Measurements from ENCODE around the gene HDDC3. TPM values are rescaled to one million over a fixed set of nuclear protein-coding genes. Genes with fewer than 3 reads are reported as not detected.

HDDC3 gene
- total RNA-seq (10 to 100 TPM; 27.4 to 28.3 TPM), polyA plus RNA-seq (10 to 100 TPM; 34.6 to 38.7 TPM)

GRCh38 chr15:90931828-90932659, at the start of gene HDDC3:
HDDC3 (minus strand) TSS chr15:90932549; CDS start chr15:90932540, 9 bp downstream.
- H3K36me3 ChIP-seq (ENCODE audit: insufficient read depth, low read length) = no peaks in the 10 kb centered on the region
- H3K9me3 ChIP-seq (ENCODE audit: control insufficient read depth in 1 of 2, low read length in 2 of 2) = no peaks in the 10 kb centered on the region
- peaks cover 35 to 77% (median 55%) of the 10 kb centered on the region in 4 donors for H3K4me1 Mint-ChIP-seq
- no peaks in the 10 kb centered on the region for H3K27me3 Mint-ChIP-seq
- H3K27ac ChIP-seq (ENCODE audit: low read depth, low read length) = peak within 1 kb of the TSS; percentile 82
- peaks cover 0 to 6% (median 0%) of the 10 kb centered on the region in 8 donors for H3K9me3 Mint-ChIP-seq
- peak within 1 kb of the TSS; percentile 87 to 99 (median 99) for H3K27ac Mint-ChIP-seq
- H3K4me1 ChIP-seq (ENCODE audit: insufficient read depth, low read length) = peaks cover 58% of the 10 kb centered on the region
- H3K4me3 Mint-ChIP-seq = peak within 1 kb of the TSS; percentile 94 to 99 (median 98)
- H3K36me3 Mint-ChIP-seq = peaks cover 0 to 21% of the 10 kb centered on the region in 2 donors
- ChIA-PET CTCF (ENCODE audit: partially characterized antibody) (interaction anchor here (0.8 to 10.3 kb wide), 28 partner anchors 10 to 698 kb away, joined by 3 to 344 read pairs (median 6); partner anchors contain the start of genes BLM, CIB1, GDPGP1 and MAN2A2), POLR2A (ENCODE audit: partially characterized antibody) (interaction anchor here (0.5 to 10.0 kb wide), 28 partner anchors 9 to 833 kb away, joined by 3 to 315 read pairs (median 5); partner anchors contain the start of genes BLM, CIB1, GDPGP1 and IQGAP1)
- peak; percentile 86 to 93 (median 88) for DNase-seq
- H3K27me3 ChIP-seq (ENCODE audit: insufficient read depth, low read length) = no peaks in the 10 kb centered on the region
- intact Hi-C loops (cut with micrococcal nuclease) = loop anchor here (5.0 to 10.0 kb wide), 2 partner anchors 543 to 925 kb away; no protein-coding TSS in a partner anchor
- H3K4me3 ChIP-seq (ENCODE audit: low read length in 2 of 2) = peak within 1 kb of the TSS; percentile 95 to 96

- no peaks in the 10 kb centered on the region for H3K9me3 ChIP-seq (ENCODE audit: control insufficient read depth in 1 of 2, low read length in 2 of 2)
- no peak overlapping the region for H3K27ac ChIP-seq (ENCODE audit: low read depth, low read length)
- no peaks in the 10 kb centered on the region for H3K4me1 ChIP-seq (ENCODE audit: insufficient read depth, low read length)
- no peak for DNase-seq
- no peaks in the 10 kb centered on the region for H3K27me3 ChIP-seq (ENCODE audit: insufficient read depth, low read length)
- peaks cover 5% of the 10 kb centered on the region for H3K36me3 ChIP-seq (ENCODE audit: insufficient read depth, low read length)
- no peaks in the 10 kb centered on the region for H3K27me3 Mint-ChIP-seq
- peaks cover 0 to 8% of the 10 kb centered on the region in 2 donors for H3K36me3 Mint-ChIP-seq
- ChIA-PET POLR2A (ENCODE audit: partially characterized antibody) (no interaction called here), CTCF (ENCODE audit: partially characterized antibody) (interaction anchor here (1.5 kb wide), 1 partner anchor 26 kb away, joined by 3 read pairs; no protein-coding TSS in a partner anchor)
- H3K9me3 Mint-ChIP-seq = no peaks in the 10 kb centered on the region
- peaks cover 1 to 15% (median 8%) of the 10 kb centered on the region in 4 donors for H3K4me1 Mint-ChIP-seq
- intact Hi-C loops (cut with micrococcal nuclease) = no loop called here
- H3K27ac Mint-ChIP-seq = peak overlapping the region in 1 of 7 donors; percentile 29
- H3K4me3 Mint-ChIP-seq = no peak overlapping the region
- H3K4me3 ChIP-seq (ENCODE audit: low read length in 2 of 2) = no peak overlapping the region
Measured at GRCh38 chr15:90982135-90982534, 49.8 kb upstream of the HDDC3 start.

GRCh38 chr15:90981681-90982080, 49.3 kb upstream of the HDDC3 start:
- peaks cover 0 to 8% of the 10 kb centered on the region in 2 donors for H3K36me3 Mint-ChIP-seq
- H3K9me3 Mint-ChIP-seq = no peaks in the 10 kb centered on the region
- peak overlapping the region in 1 of 7 donors; percentile 15 for H3K27ac Mint-ChIP-seq
- H3K4me3 Mint-ChIP-seq = no peak overlapping the region
- no peaks in the 10 kb centered on the region for H3K9me3 ChIP-seq (ENCODE audit: control insufficient read depth in 1 of 2, low read length in 2 of 2)
- ChIA-PET CTCF (ENCODE audit: partially characterized antibody) (interaction anchor here (0.9 to 1.5 kb wide), 2 partner anchors 26 to 51 kb away, joined by 3 read pairs; no protein-coding TSS in a partner anchor), POLR2A (ENCODE audit: partially characterized antibody) (no interaction called here)
- intact Hi-C loops (cut with micrococcal nuclease) = no loop called here
- H3K27me3 Mint-ChIP-seq = no peaks in the 10 kb centered on the region
- peaks cover 5% of the 10 kb centered on the region for H3K36me3 ChIP-seq (ENCODE audit: insufficient read depth, low read length)
- H3K4me1 ChIP-seq (ENCODE audit: insufficient read depth, low read length) = no peaks in the 10 kb centered on the region
- H3K4me1 Mint-ChIP-seq = peaks cover 0 to 15% (median 6%) of the 10 kb centered on the region in 4 donors
- DNase-seq = no peak
- H3K27me3 ChIP-seq (ENCODE audit: insufficient read depth, low read length) = no peaks in the 10 kb centered on the region
- no peak overlapping the region for H3K4me3 ChIP-seq (ENCODE audit: low read length in 2 of 2)
- no peak overlapping the region for H3K27ac ChIP-seq (ENCODE audit: low read depth, low read length)

- no peaks in the 10 kb centered on the region for H3K27me3 Mint-ChIP-seq
- no peak overlapping the region for H3K4me3 Mint-ChIP-seq
- ChIA-PET CTCF (ENCODE audit: partially characterized antibody) (interaction anchor here (1.3 kb wide), 1 partner anchor 70 kb away, joined by 3 read pairs; no protein-coding TSS in a partner anchor), POLR2A (ENCODE audit: partially characterized antibody) (no interaction called here)
- peaks cover 5% of the 10 kb centered on the region for H3K36me3 ChIP-seq (ENCODE audit: insufficient read depth, low read length)
- H3K4me1 Mint-ChIP-seq = peaks cover 0 to 11% (median 6%) of the 10 kb centered on the region in 4 donors
- H3K9me3 ChIP-seq (ENCODE audit: control insufficient read depth in 1 of 2, low read length in 2 of 2) = no peaks in the 10 kb centered on the region
- DNase-seq = no peak
- H3K27ac Mint-ChIP-seq = no peak overlapping the region
- intact Hi-C loops (cut with micrococcal nuclease) = no loop called here
- H3K4me1 ChIP-seq (ENCODE audit: insufficient read depth, low read length) = no peaks in the 10 kb centered on the region
- no peaks in the 10 kb centered on the region for H3K9me3 Mint-ChIP-seq
- H3K27ac ChIP-seq (ENCODE audit: low read depth, low read length) = no peak overlapping the region
- no peak overlapping the region for H3K4me3 ChIP-seq (ENCODE audit: low read length in 2 of 2)
- H3K27me3 ChIP-seq (ENCODE audit: insufficient read depth, low read length) = no peaks in the 10 kb centered on the region
- H3K36me3 Mint-ChIP-seq = peaks cover 1 to 10% of the 10 kb centered on the region in 2 donors
Measured at GRCh38 chr15:90979582-90979981, 47.2 kb upstream of the HDDC3 start.

GRCh38 chr15:90974216-90974615, 41.9 kb upstream of the HDDC3 start:
- Histone ChIP-seq H3K4me1 (ENCODE audit: insufficient read depth, low read length) (no peaks in the 10 kb centered on the region), H3K27me3 (ENCODE audit: insufficient read depth, low read length) (no peaks in the 10 kb centered on the region), H3K4me3 (ENCODE audit: low read length in 2 of 2) (no peak overlapping the region), H3K27ac (ENCODE audit: low read depth, low read length) (no peak overlapping the region), H3K36me3 (ENCODE audit: insufficient read depth, low read length) (peaks cover 5% of the 10 kb centered on the region), H3K9me3 (ENCODE audit: control insufficient read depth in 1 of 2, low read length in 2 of 2) (no peaks in the 10 kb centered on the region)
- H3K27me3 Mint-ChIP-seq = no peaks in the 10 kb centered on the region
- peaks cover 9 to 10% of the 10 kb centered on the region in 2 donors for H3K36me3 Mint-ChIP-seq
- ChIA-PET CTCF (ENCODE audit: partially characterized antibody) (no interaction called here), POLR2A (ENCODE audit: partially characterized antibody) (no interaction called here)
- intact Hi-C loops (cut with micrococcal nuclease) = no loop called here
- no peak for DNase-seq
- H3K9me3 Mint-ChIP-seq = no peaks in the 10 kb centered on the region
- peak overlapping the region in 1 of 7 donors; percentile 65 for H3K27ac Mint-ChIP-seq
- no peak overlapping the region for H3K4me3 Mint-ChIP-seq
- no peaks in the 10 kb centered on the region for H3K4me1 Mint-ChIP-seq

DNA sequence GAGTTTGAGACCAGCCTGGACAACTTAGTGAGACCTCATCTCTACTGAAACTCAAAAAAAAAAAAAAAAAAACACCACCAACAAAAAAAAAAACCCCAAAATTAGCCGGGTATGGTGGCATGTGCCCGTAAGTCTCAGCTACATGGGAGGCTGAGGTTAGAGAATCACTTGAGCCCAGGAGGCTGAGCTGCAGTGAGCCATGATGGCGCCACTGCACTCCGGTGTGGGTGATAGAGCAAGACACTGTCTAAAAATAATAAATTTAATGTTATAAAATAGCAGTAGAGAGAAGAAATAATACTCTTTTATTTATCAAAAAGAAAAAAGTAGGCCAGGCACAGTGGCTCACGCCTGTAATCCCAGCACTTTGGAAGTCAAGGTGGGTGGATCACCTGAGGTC, 39.8 kb upstream of the HDDC3 start:
- Histone ChIP-seq H3K27me3 (ENCODE audit: insufficient read depth, low read length) (no peaks in the 10 kb centered on the region), H3K4me1 (ENCODE audit: insufficient read depth, low read length) (no peaks in the 10 kb centered on the region), H3K36me3 (ENCODE audit: insufficient read depth, low read length) (no peaks in the 10 kb centered on the region), H3K9me3 (ENCODE audit: control insufficient read depth in 1 of 2, low read length in 2 of 2) (no peaks in the 10 kb centered on the region), H3K4me3 (ENCODE audit: low read length in 2 of 2) (no peak overlapping the region), H3K27ac (ENCODE audit: low read depth, low read length) (no peak overlapping the region)
- POLR2A ChIA-PET (ENCODE audit: partially characterized antibody) = interaction anchor here (0.6 kb wide), 1 partner anchor 64 kb away, joined by 5 read pairs; no protein-coding TSS in a partner anchor
- DNase-seq = no peak
- intact Hi-C loops (cut with micrococcal nuclease) = no loop called here
- Mint-ChIP-seq H3K27ac (no peak overlapping the region), H3K27me3 (no peaks in the 10 kb centered on the region), H3K9me3 (no peaks in the 10 kb centered on the region), H3K4me1 (no peaks in the 10 kb centered on the region), H3K36me3 (peaks cover 9 to 12% of the 10 kb centered on the region in 2 donors), H3K4me3 (no peak overlapping the region)
- CTCF ChIA-PET (ENCODE audit: partially characterized antibody) = no interaction called here

DNA sequence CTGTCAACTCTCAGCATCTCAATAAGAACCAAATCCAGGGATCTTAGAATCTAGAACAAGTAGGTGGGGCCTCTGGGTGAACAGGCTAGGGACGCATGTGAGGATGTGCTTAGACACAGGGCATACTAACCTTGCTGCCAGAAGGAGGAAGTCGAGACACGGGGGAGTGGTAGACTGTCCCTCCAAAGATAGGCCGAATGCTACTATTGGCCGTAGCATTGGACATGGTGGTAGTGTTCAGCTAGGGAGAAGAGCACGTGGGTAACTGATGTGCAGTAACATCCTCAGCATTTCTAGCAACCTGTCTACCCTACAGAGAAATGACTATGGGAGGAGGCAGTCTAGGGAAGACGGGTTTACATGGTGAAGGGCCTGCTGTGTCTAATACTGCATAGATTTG, 37.9 kb upstream of the HDDC3 start:
- Mint-ChIP-seq H3K4me1 (no peaks in the 10 kb centered on the region), H3K4me3 (no peak overlapping the region), H3K27ac (no peak overlapping the region), H3K36me3 (peaks cover 9 to 17% of the 10 kb centered on the region in 2 donors), H3K9me3 (no peaks in the 10 kb centered on the region), H3K27me3 (no peaks in the 10 kb centered on the region)
- H3K9me3 ChIP-seq (ENCODE audit: control insufficient read depth in 1 of 2, low read length in 2 of 2) = no peaks in the 10 kb centered on the region
- H3K4me3 ChIP-seq (ENCODE audit: low read length in 2 of 2) = no peak overlapping the region
- CTCF ChIA-PET (ENCODE audit: partially characterized antibody) = interaction anchor here (1.1 kb wide), 1 partner anchor 17 kb away, joined by 3 read pairs; no protein-coding TSS in a partner anchor
- POLR2A ChIA-PET (ENCODE audit: partially characterized antibody) = no interaction called here
- H3K27ac ChIP-seq (ENCODE audit: low read depth, low read length) = no peak overlapping the region
- no peaks in the 10 kb centered on the region for H3K27me3 ChIP-seq (ENCODE audit: insufficient read depth, low read length)
- DNase-seq = no peak
- intact Hi-C loops (cut with micrococcal nuclease) = no loop called here
- peaks cover 5% of the 10 kb centered on the region for H3K36me3 ChIP-seq (ENCODE audit: insufficient read depth, low read length)
- H3K4me1 ChIP-seq (ENCODE audit: insufficient read depth, low read length) = no peaks in the 10 kb centered on the region
